RWPE1 (cell line): Measurements from ENCODE around the gene C7.

Experiments
- CTCF ChIA-PET: fragments of 350-600 bp; sonication (Branson Sonifier 250); formaldehyde crosslinking; extraction: SDS; loops from one replicate; lab custom pipeline; 2021; lab: Yijun Ruan, JAX
- POLR2A ChIA-PET: fragments of 400-600 bp; formaldehyde crosslinking; extraction: SDS; loops from one replicate; lab custom pipeline; 2020; ENCODE audit warnings: antibody characterized with exemption; ENCODE audit not compliant: low non-redundant PET; lab: Yijun Ruan, JAX
- DNase-seq: peaks from one replicate; pipeline ENCODE4 v3.0.0; 2012; ENCODE audit warnings: low spot score
- H3K27ac ChIP-seq: fragments of 450-650 bp; 2 replicates; pipeline ENCODE4 v1.5.1; 2017
- TF ChIP-seq, protein P1 (sequence below): fragments of 450-650 bp; conservative IDR thresholded peaks from 2 replicates; pipeline ENCODE4 v1.5.1; 2017; ENCODE audit warnings: low read depth, mild to moderate bottlenecking

The C7 gene

DNA sequence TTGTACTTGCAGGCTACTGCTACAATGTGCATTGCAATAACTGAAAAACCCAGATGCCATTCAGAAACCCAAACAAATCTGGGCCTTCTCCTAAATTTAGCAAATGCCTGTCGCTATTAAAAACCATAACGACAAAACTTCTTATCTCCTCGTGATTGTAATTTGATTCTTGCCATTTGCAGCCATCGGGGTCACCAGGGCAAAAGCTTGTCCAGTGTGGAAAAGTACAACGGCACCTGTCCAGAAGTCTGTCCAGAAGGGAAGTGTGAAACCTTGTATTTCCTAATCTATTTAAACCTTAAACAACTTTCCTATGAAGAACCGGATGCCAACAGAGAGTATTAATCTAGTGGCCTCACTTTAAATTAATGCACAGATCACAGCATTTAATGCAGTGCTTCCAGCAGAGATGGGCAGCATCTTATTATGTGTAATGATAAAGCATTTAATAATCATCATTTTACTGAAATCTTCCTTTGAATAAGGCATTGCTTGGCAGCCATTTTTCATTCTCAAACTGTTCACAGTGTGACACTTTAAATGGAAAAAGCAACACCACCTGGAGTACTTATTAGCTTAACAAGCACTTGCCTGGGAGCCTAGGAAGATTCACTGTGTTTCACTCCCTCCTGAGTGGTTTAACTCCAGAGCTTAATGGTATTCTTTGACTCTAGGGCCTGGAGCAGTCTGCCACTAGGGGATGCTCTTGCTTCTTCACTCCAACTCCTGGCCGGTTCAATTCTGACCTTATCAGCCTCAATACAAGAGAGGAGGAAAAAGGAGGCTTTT lies 4.9 kb upstream of the C7 start:
- no peak overlapping the region for H3K27ac ChIP-seq
- CTCF ChIA-PET, result interaction anchor here (0.5 to 1.0 kb wide), 13 partner anchors 10 to 1191 kb away, joined by 3 to 6 read pairs (median 3); no protein-coding TSS in a partner anchor
- POLR2A ChIA-PET, result no interaction called here
- TF ChIP-seq, protein P1, sequence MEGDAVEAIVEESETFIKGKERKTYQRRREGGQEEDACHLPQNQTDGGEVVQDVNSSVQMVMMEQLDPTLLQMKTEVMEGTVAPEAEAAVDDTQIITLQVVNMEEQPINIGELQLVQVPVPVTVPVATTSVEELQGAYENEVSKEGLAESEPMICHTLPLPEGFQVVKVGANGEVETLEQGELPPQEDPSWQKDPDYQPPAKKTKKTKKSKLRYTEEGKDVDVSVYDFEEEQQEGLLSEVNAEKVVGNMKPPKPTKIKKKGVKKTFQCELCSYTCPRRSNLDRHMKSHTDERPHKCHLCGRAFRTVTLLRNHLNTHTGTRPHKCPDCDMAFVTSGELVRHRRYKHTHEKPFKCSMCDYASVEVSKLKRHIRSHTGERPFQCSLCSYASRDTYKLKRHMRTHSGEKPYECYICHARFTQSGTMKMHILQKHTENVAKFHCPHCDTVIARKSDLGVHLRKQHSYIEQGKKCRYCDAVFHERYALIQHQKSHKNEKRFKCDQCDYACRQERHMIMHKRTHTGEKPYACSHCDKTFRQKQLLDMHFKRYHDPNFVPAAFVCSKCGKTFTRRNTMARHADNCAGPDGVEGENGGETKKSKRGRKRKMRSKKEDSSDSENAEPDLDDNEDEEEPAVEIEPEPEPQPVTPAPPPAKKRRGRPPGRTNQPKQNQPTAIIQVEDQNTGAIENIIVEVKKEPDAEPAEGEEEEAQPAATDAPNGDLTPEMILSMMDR, result peak; percentile 85
- peak; percentile 52 for DNase-seq

GRCh38 chr5:40904994-40905306 lies 4.3 kb upstream of the C7 start:
- TF ChIP-seq, protein P1, result peak; percentile 37
- ChIA-PET CTCF (interaction anchor here (0.6 to 1.0 kb wide), 9 partner anchors 14 to 1007 kb away, joined by 3 to 6 read pairs (median 3); no protein-coding TSS in a partner anchor), POLR2A (no interaction called here)
- DNase-seq, result no peak
- no peak overlapping the region for H3K27ac ChIP-seq

DNA sequence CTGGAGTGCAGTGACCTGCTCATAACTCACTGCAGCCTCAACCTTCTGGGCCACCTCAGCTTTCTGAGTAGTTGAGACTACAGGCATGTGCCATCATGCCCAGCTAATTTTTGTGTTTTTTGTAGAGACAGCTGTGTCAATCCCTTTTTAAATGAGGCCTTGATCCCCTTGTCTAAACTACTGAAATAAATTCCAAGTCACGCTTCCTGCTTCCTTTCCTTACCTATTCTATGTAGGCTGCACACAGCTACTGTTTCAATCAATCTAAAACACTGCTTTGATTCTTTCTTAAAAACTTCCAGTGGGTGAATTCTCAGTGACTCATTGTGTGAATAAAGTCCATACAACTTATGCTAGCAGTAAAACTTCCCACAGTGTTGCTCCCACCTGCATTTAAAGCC lies 2.9 kb upstream of the C7 start:
- TF ChIP-seq, protein P1, result no peak
- ChIA-PET CTCF (interaction anchor here (0.6 kb wide), 2 partner anchors 40 to 548 kb away, joined by 3 read pairs; no protein-coding TSS in a partner anchor), POLR2A (no interaction called here)
- no peak for DNase-seq
- H3K27ac ChIP-seq, result no peak overlapping the region

GRCh38 chr5:40909723-40910122 lies 426 bp downstream of the C7 start:
- POLR2A ChIA-PET, result no interaction called here
- TF ChIP-seq, protein P1, result no peak
- no peak for DNase-seq
- CTCF ChIA-PET, result no interaction called here
- H3K27ac ChIP-seq, result no peak overlapping the region

- TF ChIP-seq, protein P1, result no peak
- no peak overlapping the region for H3K27ac ChIP-seq
- ChIA-PET CTCF (no interaction called here), POLR2A (no interaction called here)
- DNase-seq, result no peak
Measured at GRCh38 chr5:40911266-40911665, 2.0 kb downstream of the C7 start.

DNA sequence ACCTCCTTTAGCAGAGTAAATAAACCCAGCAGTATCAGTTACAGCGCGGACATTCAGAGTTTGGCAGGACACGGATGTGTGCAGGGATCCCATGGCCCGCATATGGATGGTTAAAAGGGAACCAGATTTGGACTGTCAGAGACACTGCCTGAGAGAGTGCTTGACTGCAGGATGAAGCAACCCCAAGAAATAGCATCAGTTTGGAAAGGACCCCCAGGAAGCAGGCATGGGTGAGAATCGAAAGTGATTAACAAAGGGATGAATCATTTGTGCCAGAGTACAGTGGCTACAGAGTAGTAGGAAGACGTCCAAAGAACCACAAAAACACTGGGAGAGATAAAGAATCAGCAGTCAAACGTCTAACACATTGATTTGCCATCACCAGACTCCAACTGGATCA lies 5.5 kb downstream of the C7 start:
- CTCF ChIA-PET, result interaction anchor here (0.6 kb wide), 1 partner anchor 15 kb away, joined by 3 read pairs; no protein-coding TSS in a partner anchor
- TF ChIP-seq, protein P1, result no peak
- no peak for DNase-seq
- H3K27ac ChIP-seq, result no peak overlapping the region
- POLR2A ChIA-PET, result no interaction called here
